Activated CD8-positive, alpha-beta memory T cell treated with anti-CD3 and anti-CD28 coated beads for 1 hour (primary cell): ENCODE measurements around the gene GINM1.
A peak's percentile ranks its signal among the peaks of the same experiment; 100 is the strongest.

ENCODE experiments used
- DNase-seq, 2 donors: peaks; one replicate each; pipeline ENCODE4 v3.0.0-alpha.2; 2020; ENCODE audit warnings: low read depth in 1 of 2; ENCODE audit errors: extremely low read depth in 1 of 2

Gene GINM1, protein sequence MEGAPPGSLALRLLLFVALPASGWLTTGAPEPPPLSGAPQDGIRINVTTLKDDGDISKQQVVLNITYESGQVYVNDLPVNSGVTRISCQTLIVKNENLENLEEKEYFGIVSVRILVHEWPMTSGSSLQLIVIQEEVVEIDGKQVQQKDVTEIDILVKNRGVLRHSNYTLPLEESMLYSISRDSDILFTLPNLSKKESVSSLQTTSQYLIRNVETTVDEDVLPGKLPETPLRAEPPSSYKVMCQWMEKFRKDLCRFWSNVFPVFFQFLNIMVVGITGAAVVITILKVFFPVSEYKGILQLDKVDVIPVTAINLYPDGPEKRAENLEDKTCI

DNA sequence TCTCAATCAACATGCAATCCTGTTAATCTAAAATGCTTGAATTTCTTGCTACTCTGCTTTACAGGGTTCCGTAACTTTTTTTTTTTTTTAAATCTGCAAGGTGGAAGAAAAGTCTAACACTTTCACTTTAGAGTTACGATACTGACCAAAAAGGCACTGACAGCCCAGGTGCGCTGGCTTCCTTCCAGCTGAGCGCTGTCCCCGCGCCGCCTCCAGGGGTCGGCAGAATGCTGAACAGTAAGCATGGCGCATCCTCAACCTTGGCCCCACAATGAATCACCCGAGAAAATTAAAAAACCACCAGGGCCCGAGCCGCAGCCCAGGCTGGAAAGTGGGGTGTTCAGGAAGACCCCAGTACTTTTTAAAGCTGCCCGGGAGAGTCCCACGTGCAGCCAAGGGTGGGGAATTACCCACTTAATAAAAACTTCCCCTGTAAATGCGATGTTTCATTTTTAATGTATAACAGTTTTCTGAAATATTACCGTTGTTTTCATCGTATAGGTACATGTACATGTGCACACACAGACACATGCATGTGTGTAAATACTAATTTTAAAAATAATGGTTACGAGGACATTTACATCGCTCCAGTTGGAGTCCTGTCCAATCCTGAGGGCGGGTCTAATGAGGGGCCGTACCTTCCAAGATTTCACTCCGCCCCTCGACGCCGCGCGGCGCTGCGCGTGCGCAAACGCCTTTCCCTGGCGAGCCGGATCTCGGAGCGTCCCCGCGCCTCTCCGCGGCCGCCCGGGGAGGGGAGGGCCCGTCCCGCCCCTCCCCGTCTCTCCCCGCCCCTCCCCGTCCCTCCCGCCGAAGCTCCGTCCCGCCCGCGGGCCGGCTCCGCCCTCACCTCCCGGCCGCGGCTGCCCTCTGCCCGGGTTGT lies at the start of gene GINM1:
GINM1 (plus strand) TSS at position 849 of the 883 bp plus-strand sequence. CDS start 40 bp downstream, outside the sequence.
- peak; percentile 82 to 92 for DNase-seq

DNA sequence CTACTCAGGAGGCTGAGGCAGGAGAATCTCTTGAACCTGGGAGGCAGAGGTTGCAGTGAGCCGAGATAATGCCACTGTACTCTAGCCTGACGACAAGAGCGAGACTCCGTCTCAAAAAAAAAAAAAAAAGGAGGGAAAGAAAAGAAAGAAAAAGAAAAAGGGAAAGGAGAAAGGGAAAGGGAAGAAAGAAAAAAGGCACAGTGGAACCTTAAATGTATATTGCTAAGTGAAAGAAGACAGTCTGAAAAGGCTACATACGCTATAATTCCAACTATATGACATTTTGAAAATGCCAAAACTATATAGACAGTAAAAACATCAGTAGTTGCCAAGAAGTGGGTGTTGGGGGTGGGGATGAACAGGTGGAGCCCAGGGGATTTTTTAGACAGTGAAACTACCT lies 36.5 kb upstream of the GINM1 start:
- no peak for DNase-seq

DNA sequence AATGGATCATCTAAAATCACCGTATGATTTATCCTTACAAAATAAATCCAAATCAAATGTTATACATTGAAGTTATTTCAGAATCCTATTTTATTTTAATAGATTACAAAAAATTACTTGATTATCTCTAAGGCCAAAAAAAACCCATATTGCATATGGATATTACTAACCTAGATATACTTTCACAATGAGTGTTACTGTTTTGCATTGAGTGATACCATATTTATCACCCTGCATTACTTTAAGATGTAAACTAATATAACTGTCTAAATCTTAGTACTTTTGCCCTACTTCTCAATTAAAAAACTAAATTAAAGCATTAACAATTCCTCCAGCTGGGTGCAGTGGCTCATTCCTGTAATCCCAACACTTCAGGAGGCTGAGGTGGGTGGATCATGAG lies 31.4 kb upstream of the GINM1 start:
- no peak for DNase-seq

DNA sequence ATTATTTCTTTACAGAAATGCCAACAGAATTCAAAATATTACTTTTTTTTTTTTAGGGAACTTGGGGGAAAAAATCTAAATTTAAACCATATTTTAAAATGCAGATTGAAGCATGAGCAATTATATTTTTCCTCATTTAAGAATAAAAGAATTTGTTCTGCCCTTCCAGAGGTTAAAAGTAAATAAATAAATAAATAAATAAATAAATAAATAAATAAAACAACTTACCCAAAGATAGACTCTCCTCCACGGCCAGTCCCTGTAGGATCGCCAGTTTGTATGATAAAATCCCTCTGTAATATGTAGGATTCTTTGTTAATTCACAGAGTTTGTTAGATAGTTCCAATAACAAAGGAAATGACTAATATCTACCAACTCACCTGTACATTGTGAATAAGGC lies 25.0 kb upstream of the GINM1 start:
- DNase-seq, result no peak

DNA sequence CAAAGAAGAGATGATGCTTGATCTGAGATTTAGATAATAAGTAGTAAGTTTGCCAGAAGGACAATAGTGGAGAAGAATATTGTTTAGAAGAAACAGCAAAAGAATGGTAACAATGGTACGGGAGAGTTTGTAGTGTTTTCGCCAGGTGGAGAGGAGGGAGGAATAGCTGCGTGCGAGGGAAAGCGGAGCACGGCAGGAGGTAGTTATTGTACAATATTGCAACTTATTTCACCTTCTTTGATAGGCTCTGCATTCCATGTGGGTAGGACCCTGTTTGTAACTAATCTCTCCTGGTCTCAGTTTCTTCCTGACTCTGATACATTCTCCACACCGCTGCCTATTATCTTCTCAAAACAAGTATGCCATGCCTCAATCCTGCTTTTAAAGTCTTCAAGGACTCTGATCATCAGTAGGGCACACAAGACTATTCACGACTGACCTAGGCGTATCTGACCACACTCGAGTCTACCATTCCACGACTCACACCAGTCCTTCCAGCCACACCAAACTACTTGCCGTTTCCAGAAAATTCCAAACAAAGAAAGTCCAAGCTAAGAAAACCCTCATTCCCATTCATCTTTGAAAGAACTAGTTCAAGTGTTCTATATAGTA lies 21.4 kb upstream of the GINM1 start:
- DNase-seq, result no peak

DNA sequence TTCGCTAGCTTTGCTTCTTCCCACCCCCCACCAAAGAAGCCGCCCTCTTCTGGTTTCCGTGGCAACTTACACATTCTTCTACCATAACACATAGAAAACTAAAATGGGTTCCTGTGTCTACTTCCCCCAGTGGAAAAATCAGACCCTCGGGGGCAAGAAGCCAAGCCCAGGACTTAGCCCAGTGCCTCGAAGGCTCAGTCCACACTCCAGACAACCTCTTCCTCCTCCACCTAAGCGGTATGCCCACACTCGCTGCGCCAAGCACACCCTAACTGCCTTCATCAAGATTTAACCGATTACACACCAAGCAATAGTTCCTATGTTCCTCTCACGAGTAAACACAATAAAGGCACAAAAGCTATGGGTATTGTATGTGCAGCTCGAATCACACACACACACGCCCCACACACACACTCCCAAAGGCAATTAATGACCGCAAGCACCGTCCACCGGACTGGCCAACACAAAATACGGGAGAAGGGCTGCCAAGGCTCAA lies 20.9 kb upstream of the GINM1 start:
- peak in 1 of 2 donors; percentile 35 for DNase-seq

DNA sequence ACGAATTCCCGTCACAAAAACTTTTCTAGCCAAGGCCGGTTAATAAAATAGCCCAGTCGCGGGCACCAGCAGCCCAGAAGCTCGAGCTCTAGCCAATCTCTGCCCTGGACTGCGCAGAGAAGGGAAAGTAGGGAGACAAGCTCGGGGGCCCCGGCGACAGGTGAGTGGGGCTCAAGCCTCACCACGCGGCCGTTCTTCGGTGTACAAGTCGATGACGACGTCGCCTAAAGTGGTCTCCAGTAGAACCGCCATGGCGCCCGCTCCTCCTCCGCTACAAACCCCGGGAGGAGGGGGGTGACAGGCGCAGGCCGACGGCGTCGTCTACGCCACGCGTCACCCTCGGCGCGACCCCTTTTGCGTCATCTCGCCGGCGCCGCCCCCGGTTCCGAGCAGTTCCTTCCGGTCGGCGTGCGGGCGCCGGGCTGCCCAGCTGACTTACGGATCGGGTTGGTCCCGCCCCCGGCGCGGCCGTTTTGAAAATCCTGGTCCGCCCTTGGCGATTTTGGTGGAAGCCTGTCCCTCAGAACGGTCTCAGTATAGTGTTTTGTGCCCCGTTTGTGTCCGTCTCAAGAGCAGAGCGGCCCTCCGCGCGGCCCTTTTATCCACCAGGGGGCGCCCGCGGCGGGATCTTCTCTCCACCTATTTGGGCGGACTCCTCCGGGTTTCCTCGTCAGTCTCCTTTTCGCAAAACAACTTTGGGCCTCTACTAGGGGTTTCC lies 20.3 kb upstream of the GINM1 start, which contains the start of gene PPIL4:
PPIL4 (minus strand) TSS at position 290 of the 718 bp plus-strand sequence; CDS start at position 252, 38 bp downstream.
- peak; percentile 91 to 96 for DNase-seq

DNA sequence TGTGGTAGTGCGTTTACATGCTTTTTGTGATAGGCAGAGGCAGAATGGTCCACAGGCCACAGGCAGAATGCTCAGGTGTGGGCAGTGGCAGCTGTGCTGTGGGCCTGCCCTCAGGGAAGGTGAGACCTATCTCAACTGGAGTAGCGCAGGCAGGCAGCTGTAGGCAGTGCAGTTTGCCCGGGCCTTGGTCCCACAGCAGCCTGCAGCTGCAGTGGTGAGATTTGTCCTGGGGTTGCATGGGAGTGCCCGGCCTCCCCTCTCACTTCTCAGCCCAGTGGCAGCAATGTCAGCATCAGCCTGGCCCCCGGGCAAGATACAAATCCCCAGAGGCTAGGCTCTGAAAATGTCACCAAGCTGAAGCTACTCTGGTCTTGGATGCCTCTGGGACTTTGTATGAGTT lies 14.3 kb upstream of the GINM1 start:
- no peak for DNase-seq

DNA sequence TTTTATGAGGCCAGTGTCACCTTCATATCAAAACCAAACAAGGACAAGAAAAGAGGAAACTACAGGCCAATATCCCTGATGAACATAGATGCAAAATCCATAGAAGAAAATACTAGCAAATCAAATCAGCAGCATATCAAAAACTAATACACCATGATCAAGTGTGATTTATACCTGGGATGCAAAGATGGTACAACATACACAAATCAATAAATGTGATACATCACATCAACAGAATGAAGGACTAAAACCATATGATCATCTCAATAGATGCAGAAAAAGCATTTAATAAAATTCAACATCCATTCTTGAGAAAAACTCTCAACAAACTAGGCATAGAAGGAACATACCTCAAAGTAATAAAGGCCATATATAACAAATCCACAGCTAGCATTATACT lies 8.1 kb upstream of the GINM1 start:
- DNase-seq, result no peak

DNA sequence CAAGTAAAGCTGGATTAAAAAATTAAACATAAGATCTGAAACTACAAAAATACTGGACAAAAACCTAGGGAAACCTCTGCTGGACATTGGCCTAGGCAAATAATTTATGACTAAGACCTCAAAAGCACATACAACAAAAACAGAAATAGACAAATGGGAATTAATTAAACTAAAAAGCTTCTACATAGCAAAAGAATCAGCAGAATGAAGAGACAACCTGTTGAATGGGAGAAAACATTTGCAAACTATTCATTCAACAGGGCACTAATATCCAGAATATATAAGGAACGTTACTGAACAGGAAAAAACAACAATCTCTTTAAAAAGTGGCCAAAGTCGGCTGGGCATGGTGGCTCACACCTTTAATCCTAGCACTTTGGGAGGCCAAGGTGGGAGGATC lies 6.8 kb upstream of the GINM1 start:
- DNase-seq, result no peak

DNA sequence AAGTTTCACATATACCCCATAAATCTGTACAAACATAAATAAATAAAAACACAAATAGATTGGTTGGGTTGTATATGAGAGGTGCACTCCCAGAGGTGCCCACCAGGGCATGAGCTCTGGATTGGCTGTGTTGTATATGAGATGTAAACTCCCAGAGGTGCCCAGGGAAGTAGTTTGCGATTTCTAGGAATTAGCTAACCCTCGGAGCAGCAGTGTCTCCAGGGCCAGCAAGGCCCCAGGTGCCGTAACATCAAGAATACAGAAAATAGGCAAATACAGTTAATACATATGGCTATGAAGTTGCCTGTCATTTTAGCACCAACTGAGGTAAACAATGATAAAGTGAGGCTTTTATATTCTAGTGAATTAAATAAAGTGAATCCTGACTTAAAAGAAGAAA lies 5.4 kb upstream of the GINM1 start:
- DNase-seq, result no peak

DNA sequence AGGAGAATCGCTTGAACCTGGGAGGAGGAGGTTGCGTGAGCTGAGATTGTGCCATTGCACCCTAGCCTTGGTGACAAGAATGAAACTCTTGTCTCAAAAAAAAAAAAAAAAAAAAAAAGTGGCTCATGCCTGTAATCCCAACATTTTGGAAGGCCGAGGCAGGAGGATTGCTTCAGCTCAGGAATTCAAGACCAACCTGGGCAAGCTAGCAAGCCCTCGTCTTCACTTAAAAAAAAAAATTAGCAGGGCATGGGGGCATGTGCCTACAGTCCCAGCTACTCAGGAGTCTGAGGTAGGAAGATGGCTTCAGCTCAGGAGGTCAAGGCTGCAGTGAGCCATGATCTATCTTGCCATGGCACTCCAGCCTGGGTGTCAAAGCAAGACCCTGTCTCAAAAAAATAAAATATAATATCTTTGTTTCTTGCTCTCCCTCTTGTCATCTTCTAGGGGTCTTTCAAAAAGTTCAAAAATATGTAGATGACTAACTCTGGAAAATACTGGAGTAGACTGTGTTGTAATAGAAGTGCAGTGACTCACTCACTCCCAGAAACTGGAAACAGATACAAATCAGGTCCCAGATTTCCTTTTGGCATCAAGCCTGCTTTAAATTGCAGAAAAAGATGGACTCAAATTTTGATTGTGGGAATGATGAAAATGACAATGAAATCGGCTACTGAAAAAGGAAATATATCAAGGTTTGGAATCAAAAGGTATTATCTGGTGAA lies 2.8 kb upstream of the GINM1 start:
- no peak for DNase-seq

DNA sequence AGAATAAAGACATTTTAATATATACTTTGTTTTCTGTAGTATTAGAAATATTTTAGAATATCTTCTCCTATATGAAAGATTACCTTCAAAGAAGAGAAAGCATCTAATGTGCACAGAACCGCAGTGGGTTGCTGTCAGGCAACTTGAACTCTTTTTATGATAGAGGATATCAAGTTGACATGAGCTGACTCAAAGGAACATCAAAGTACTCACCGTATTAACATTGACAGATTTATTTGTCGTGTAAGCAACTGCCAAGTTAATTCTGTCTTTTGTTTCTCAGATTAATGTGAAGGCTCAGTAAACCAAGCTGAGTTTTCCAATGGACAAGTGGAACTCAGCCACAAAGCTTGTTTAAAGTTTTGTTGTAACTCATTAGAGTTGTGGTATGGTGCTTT lies 2.2 kb upstream of the GINM1 start:
- no peak for DNase-seq

DNA sequence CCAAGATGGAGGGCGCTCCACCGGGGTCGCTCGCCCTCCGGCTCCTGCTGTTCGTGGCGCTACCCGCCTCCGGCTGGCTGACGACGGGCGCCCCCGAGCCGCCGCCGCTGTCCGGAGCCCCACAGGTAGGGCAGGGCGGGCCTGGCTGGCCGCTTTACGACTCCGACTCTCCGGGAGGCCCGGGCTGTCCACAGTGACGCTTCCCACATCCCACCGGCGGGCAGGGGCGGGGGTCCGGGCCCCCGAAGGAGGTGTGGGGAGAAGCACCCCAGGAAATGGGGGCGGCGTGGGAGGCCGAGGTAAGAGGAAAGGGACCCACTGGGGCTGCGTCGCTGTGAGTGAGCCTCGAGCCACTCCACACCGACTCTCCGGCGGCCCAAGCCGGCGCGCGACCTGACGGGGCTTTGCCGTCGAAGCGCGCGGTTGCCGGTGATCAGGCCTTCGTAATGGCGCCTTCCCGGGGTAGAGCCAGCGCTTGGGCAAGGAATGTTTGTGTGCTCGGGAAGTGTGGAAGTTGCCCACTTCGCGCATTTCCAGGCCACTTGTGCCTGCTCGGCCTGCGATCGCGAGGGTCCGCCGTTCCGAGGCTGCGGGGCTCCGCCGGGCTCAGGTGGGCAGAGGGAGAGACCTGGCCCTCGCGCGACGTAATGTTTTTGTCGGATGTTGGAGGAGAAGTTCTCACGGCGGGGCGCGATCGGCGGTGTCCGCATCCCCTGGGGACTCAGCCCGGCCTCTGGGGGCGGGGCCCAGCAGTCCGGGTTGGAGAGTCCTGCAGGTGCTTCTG lies 427 bp downstream of the GINM1 start:
- DNase-seq, result peak in 1 of 2 donors; percentile 41

DNA sequence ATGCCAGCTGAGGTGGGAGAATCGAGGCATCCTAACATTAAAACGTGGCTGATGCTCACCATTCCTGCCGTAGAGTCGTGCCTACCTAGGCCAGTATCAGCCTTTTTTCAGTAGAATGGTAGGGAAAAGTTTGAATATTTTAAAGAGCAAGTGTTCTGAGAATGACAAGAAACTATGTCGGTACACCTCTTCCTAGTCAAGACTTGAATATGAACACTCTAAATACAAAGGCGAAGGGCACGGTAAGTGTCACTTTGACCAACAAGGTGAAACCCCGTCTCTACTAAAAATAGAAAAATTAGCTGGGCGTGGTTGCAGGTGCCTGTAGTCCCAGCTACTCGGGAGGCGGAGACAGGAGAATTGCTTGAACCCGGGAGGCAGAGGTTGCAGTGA lies 1.0 kb downstream of the GINM1 start:
- no peak for DNase-seq

DNA sequence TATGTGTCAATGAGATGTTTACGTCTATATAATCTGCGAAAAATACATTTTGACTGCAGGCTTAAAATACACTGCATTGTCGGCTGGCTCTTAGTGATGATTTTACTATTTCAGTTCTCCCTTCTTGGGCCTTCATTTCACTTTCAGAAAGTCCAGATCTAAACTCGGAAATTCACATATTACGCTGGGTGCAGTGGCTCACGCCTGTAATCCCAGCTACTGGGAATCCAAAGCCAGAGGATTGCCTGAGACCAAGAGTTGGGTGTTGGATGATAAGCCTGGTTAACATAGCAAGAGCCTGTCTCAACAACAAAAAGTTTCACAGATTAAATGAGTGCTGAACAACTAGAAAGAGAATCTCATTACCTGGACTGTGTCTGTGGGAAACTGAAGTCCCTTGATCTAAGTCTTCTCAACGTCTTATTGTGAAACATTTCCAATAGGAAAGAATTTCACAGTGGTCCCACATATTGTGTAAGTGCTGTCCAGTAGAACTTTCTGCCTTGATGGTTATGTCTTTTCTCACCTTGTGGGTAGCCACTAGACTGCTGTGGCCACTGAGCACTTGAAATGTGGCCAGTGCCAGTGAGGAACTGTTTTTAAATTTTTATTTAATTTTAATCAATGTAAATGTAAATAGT lies 1.9 kb downstream of the GINM1 start:
- no peak for DNase-seq

DNA sequence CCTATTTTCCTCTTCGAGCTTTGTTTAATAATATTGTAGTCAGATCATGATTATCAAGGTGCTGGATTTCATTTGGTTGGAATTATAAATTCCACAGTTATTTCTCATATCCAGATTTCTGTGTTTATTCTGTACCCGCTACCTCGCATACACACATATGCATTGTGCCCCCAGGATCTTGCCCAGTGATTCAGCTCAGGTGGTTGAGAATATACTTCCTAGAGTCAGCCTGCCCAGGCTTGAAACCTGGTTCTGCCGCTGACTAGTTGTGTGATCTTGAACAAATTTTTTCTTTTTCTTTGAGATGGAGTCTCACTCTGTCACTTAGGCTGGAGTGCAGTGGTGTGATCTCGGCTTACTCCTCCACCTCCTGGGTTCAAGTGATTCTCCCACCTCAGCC lies 14.7 kb downstream of the GINM1 start:
- DNase-seq, result no peak

DNA sequence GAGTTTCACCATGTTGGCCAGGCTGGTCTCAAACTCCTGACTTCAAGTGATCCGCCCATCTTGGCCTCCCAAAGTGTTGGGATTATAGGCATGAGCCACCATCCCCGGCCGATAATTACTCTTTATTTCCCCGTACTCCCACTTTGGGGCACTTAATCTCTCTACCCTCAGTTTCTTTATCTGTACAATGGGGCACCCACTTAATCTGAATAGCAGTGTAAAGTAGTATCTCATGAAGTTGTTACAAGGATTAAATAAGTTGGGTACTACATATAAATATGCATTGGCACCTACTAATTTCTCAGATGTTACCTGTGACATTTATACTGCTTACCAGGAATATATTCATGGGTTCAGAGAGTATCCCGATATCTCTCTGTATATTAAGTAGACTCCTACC lies 15.2 kb downstream of the GINM1 start:
- no peak for DNase-seq

DNA sequence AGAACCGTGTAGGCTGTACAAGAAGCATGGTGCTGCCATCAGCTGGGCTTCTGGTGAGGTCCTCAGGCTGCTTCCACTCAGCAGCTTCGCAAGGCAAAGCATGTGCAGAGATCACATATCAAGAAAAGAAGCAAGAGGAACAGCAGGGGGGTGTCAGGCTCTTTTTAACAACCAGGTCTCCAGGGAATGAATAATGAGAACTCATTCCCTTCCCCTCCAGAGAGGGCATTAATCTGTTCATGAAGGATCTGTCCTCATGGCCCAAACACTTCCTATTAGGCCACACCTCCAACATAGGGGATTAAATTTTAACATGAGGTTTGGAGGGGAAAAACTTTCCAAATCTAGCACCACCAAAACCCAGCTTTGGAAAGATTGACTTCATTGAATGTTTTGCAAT lies 20.0 kb downstream of the GINM1 start:
- DNase-seq, result no peak
